GM19238 (cell line): ENCODE data around the gene SLC9A3.
A peak's percentile ranks its signal among the peaks of the same experiment; 100 is the strongest.

Source experiments
- DNase-seq: peaks from one replicate; pipeline ENCODE4 v3.0.0; 2011; ENCODE audit warnings: low spot score; ENCODE audit not compliant: insufficient read length

The SLC9A3 gene

DNA sequence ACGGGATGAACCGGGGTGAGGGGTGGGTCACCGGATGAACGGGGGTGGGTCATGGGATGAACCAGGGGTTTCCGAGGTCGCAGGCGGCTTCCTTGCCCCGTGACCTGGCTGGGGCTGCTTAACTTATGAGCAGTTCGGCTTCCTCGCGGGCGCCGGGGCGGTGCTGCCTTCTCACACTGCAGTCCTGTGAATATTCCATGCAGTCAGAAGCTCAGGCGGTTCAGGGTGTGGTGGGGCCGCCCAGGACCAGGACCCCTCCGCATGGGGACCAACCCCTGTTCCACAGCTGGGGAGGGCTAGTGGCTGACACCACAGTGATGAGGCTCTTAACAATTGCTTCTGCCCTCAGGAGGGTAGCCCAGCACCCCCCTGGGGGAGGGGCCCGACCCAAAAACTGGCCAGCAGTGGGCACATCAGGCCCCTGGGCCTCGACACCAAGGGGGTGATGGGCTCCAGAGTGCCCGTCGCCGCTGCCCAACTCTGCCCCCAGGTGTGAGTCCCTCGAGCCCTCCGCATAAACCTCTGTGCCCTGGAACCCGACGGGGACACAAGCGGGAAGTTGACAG lies 30.9 kb upstream of the SLC9A3 start:
- DNase-seq = no peak

DNA sequence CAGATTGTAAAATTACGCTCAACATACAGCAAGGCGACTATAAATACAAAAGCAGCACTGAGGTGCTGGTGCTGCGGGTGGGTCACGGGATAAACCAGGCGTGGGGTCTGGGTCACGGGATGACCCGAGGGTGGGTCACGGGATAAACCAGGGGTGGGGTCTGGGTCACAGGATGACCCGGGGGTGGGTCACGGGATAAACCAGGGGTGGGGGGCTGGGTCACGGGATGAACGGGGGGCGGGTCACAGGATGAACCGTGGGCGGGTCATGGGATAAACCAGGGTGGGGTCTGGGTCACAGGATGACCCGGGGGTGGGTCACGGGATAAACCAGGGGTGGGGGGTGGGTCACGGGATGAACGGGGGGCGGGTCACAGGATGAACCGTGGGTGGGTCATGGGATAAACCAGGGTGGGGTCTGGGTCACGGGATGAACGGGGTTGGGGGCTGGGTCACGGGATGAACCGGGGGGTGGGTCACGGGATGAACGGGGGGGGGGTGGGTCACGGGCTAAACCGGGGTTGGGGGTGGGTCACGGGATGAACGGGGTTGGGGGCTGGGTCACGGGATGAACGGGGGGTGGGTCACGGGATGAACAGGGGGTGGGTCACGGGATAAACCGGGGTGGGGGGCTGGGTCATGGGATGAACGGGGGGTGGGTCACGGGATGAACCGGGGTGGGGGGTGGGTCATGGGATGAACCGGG lies 30.2 kb upstream of the SLC9A3 start:
- no peak for DNase-seq

DNA sequence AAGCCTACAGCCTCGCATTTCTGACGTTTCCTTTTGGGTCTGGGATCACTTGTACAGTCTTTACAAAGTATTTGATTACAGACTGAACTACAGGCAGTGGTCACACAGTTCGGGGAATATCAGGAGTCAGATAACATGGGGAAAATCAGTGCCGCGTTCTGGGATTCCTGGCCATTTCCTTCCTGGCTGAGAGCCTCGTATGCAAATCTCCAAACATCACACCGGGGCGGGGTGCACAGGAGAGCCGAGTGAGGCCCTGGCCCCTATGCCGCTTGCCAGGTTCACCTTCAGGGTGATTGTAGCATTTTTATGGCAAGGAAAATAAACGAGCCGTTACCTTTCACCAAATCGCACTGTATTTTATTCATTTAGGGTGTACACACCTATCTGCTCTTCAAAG lies 29.6 kb upstream of the SLC9A3 start:
- DNase-seq = no peak

DNA sequence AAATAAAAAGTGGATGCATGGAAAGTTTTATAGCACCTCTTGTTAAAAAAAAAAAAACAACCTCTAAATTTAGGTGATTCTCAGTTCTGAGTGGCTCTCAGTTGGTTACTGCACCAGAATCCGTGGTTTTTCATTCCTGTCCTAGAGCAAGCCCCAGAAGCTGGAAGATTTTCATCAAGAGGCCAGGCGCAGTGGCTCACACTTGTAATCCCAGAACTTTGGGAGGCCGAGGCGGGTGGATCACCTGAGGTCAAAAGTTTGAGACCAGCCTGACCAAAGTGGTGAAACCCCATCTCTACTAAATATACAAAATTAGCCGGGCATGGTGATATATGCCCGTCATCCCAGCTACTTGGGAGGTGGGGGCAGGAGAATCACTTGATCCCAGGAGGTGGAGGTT lies 27.2 kb upstream of the SLC9A3 start:
- DNase-seq = no peak

DNA sequence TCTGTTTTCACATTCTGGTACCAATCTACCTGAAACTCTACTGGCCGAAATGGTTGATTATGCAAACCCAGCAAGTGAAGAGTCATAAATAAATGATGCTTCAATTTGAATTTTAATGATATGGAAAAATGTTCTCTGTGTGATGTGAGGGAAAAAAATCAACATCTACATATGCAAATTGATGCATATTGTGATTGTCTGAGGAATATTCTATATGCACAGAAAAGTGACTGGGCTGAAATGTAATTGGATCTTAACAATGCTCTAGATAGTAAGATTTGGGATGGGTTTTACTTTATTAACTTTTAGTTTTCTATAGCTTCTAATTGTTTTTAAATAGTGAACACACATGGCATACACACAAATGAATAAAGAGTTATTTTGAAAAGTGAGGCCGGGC lies 25.0 kb upstream of the SLC9A3 start:
- no peak for DNase-seq

DNA sequence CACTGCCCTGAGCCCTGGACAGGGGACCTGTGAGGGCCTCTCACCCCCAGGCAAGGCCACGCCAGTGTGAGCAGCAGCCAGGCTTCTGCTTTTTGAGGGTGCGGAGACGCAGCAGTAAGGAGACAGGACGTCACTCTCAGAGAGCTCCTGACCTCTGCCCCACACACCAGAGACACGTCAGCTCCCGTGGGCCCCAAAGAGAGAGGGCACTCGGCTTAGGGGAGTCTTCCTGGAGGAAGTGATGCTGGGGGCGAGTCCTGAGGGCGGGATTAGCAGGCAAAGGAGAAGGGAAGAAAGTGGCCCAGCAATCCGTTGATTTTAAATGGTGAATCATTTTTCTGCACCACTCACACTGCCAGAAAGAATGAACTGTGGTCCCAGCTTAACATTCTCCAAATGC lies 24.0 kb upstream of the SLC9A3 start:
- DNase-seq = no peak

DNA sequence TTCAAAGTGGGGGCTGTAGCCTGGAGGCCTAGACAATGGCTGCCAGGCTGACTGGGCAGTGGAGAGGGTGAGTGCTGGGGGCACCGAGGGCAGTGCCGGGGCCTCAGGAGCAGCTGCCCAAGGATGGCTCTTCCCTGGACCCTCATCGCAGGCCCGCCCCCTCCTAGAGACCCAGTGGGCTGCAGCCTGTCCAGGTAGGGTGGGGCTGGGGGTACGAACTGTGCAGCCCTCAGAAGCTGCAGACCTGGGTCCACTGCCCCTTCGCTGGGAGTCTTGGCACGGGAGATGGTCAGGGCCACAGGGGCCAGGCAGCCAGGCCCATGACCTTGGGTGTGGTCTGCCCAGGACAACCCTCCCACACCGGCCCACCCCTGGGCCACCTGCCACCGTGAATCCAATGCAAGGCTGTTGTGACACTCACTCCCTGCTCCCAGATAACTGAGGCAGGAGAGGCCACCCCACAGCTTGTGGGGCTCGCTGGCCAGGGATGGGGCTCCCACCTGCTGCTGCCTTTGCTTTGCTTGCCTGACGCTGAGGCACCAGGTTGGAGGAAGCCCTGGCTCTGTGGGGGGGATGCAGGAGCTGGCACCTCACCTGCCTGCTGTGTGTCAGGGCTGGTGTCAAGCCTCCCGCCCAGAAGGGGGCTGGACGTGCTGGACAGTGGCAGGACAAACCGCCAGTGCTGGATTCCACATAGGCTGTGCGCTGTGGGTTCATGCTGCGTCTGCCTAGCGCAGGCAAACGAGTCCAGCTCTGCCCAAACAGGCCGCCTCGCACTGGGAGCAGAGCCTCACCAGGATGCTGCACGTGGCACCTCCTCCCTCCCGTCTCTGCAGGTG lies 23.1 kb upstream of the SLC9A3 start:
- DNase-seq = no peak

DNA sequence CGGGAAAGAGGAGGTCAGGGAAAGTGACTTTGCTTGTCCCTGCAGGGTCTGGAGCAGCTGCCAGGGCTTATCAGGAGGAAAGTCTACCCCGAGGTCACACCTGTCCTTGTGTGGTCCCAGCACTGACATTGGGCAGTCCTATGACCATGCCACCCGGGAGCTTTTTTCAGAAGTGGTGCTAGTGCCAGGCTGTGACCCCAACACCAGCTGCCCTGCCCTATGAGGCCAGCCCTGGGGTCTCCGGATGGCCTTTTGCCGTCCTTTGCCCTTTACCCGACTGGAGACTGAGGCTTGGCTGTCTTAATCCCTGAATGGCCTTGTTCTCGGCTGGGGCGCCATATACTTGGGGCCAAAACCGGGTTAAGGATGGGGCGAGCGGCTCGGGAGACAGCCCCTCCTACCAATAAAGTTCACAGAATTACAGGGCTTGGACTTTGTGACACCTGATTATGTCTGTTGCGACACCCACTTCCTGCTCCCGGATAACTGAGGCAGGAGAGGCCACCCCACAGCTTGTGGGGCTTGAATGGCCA lies 22.2 kb upstream of the SLC9A3 start:
- DNase-seq = no peak

DNA sequence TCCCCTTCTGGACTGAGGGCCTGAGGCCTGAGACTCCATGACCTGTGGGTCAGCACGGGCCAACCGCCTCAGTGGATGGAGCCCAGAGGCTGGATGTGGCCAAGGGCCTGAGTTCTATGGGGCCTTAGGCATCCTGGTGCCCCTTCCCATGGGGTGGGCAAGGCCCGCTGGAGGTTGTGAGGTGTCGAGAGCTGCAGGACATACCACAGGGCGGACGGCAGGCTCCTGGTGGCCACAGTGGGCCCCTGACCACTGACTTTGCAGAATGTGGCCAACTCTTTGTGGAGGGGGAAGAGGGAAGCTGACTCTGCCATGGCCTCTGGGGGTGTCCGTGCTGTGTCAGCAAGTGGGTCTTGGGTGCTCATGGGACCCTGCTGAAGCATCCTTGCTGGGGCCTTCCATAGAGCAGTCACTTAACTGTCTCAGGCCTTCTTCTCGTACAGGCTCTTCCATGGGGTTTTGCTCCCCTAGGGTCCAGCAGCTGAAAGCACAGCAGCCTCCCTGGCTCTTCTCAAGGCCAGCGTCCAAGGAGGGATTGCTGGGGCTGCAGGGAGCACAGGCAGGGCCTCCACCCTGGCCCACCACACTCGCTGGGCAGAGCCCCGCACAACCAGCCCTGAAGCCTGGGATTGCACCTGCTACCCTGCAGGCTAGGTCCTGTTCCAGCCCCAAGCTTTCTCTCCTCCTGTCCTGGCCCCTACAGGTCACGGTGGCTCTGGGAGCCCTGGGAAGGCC lies 21.6 kb upstream of the SLC9A3 start:
- no peak for DNase-seq

DNA sequence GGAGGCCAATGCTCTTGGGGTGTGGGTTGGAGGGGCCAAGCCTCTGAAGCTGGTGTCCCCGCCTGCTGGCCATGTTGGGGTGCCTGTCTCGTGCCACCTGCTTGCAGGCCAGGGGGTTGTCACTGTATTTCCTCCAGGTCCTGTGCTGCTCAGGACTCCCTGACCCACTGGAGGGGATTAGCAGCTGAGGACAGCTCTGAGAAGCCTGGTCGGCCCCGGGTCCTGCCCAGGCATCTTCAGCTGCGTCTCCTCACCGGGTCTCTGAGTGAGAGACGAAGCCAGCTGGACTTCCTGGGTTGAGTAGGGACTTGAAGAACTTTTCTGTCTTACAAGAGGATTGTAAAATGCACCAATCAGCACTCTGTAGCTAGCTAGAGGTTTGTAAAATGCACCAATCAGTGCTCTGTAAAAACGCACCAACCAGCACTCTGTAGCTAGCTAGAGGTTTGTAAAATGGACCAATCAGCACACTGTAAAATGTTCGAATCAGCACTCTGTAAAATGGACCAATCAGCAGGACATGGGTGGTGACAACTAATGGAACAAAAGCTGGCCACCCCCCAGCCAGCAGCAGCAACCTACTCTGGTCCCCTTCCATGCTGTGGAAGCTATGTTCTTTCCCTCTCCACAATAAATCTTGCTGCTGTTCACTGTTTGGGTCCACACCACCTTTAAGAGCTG lies 20.6 kb upstream of the SLC9A3 start:
- DNase-seq = no peak

DNA sequence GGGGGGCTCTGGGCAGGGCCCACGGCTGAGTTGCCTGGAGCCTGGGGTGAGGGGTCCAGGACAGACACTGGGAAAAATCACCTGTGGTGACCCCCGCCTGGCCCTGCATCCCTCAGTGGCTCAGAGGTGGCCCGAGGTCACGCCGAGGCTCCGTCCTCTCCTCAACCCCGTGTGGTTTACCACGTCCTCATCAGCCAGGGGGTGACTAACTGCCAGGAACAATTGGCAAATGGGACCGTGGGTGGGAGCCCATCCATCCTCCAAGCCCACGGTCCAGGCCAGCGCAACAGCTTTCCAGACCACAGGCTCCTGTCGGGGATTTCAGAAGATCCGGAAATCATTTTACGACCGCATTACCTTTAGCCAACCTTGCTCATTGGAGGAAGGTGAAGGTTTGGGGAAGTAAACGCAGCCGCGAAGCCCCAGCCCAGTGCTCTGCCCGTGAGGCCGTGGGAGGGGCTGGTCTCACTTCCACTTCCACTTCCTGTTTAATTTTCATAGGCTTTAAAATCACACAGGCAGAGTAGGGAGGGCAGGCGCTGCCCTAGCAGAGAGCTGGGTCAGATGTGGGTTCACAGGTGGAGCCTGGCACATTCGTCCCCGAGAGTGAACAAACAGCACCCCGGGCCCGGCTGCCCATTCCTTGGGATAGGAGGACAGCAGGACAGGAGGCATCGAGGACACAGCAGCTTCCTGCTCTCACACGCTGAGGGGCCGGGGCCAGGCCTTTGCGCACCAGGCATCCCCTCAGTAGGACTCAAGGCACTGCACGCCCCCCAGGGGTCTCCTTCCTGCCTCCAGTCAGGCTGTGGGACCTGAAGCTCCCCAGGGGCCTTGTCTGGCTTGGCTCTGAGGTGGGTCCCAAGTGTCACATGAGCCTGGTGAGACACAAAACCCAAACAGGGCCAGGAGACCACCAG lies 19.8 kb upstream of the SLC9A3 start:
- DNase-seq = peak; percentile 95

DNA sequence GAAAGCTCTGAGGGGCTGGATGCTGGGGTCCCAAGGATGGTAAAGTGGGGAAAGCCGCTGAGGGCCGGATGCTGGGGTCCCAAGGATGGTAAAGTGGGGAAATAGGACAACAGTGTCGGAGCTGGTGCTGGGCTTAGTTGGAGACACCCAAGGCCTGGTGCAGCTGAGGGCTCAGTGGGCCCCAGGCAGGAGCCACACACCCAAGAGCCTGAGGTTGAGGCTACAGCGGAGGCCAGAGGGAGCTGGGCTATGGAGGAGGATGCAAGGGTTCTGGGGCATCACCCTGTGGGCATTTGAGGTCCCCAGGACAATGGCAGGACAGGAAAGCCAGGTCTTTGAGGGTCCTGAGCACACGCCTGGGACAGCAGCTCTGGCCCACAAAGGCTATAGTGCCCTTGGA lies 19.1 kb upstream of the SLC9A3 start:
- DNase-seq = no peak

DNA sequence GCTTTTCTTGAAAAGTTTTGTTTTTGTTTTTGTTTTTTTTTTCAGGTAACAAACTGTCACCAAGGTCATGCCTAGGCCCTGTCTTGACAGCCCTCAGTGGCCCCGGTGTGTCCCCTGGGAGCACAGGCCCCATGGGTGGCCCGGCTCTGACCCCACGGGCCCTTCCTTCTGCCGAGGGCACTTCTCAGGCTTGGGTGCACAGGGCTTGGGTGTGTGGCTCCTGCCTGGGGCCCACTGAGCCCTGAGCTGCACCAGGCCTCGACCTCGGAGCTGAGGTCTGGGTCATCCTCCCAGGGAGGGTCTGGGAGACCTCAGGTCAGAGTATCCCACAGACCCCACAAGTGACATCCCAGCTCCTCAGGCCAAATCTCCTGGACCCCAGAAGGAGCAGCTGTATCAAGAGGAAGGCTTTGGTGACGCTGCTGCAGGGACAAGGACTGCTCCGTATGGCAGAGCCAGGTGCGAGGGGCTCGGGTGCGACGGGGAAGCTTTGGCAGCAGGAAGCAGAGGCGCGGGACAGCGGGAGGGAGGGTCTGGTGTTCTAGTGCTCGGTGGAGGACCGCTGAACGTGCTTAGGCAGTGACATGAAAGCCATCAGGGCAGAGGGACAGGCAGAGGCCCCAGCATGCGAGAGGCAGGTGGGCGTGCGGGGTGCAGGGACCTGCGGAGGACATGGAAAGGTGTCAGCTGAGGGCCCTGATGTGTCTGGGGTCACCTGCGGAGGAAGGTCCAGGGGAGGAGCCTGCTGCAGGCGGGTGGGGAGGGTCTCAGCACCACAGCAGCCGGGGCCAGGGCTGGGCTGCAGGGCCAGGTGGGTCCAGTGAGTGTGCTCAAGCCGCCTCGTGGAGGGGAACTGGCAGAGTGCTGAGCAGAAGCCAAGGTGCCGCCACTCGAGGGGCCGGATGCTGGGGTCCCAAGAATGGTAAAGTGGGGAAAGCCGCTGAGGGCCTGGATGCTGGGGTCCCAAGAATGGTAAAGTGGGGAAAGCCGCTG lies 18.4 kb upstream of the SLC9A3 start:
- DNase-seq = no peak

DNA sequence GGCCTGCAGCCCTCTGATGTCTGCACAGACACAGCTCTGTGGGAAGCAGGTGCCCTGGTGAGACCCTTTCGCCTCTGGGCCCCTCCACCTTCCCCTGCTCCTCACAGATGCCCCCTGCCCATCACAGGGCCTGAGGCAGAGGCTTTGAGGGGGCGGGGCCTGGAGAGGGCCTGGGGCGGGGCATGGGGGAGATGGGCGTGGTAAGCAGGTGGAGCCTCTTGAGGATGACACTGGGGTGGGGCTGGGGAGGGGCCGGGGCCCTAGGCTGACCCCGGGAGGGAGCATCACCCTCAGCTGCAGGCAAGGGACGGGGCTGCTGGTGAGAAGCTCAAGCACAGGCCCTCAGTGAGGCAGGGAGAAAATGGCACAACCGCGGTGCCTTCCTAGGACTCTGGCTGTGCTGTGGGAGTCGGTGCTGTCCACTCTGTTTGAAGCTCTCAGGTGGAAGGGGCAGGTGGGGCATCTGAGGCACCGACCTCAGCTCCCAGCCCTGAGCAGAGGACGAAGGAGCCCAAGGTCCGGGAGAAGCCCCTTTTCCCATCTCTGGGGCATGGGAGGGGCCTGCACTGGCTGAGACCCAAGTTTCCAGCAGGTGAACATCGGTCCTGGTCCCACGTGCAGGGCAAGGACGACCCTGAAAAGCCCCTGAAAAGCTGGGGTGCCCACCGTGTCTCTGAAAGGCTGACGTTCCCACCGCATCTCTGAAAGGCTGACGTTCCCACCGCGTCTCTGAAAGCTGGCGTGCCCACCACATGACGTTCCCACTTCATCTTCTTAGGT lies 17.5 kb upstream of the SLC9A3 start:
- DNase-seq = no peak

DNA sequence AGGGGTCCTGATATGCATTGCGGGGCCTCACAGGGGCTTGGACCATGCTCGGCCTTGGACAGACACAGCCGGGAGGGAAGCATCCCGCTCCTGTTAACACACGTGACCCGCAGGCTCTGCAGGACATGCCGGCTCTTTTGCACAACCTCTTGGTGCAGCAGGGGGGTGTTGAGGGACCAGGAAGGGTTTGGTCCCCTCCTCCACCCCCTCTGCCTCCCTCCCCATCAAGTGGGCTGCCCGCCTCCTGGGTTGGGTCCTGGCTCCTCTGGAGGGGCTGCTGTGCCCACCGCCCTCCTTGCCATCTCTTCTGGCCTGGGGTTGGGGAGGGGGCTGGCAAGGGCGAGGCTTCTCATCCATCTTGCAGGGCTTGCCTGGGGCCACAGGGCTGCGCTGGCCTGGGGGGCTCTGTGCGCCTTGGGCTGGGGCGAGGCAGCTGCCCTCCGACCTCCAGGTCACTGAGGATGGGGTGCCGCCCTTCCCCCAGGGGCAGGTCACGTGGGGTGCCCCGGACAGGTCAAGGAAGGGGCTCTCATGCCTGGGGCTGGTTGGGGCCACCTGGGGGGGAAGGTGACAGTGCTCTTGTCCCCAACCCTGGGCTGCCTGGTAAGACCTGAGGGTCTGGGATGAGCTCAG lies 16.8 kb upstream of the SLC9A3 start:
- no peak for DNase-seq

DNA sequence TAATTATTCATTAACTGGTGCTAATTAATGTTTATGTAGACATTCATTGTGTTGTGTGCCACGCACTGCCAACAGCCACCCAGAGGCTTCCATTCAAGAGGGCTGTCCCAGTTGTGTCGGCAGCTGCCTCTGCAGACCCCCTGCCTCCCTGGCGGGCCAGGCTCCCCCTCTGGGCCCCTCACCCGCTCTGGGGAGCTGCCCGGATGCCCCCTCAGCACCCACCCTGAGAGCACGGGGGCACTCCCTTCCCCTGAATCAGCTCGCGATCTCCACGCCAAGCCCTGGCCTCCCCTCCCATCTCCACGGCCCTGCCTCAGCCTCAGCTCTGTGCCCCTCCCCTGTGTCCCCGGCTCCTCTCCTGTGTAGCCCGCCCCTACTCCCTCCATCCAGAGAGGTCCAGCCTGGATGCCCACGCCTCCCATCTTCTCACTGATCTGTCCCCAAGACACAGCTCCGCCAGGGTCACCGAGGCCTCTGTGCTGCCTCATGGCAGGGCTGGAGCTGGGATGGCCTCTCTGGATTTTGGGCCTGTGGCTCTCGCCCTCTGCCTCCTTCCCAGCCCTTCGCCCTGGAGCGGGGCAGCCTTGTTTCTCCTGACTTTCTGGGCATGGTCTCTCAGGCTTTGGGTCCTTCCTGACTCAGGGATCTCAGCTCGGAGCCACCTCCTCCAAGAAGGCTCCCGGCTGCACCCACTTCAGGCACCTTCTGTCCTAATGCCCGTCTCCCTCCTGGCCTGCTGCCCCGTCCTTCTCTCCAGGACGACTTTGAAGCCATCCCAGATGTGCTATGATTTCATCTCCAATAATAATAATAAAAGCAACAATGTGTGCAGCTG lies 16.0 kb upstream of the SLC9A3 start:
- no peak for DNase-seq
